ENCODE measurements around the gene THTPA. TPM values are rescaled to one million over a fixed set of nuclear protein-coding genes. Genes with fewer than 3 reads are reported as not detected.

Gene THTPA
- total RNA-seq, 1 experiment from 2014 or later = 13.5 TPM

DNA sequence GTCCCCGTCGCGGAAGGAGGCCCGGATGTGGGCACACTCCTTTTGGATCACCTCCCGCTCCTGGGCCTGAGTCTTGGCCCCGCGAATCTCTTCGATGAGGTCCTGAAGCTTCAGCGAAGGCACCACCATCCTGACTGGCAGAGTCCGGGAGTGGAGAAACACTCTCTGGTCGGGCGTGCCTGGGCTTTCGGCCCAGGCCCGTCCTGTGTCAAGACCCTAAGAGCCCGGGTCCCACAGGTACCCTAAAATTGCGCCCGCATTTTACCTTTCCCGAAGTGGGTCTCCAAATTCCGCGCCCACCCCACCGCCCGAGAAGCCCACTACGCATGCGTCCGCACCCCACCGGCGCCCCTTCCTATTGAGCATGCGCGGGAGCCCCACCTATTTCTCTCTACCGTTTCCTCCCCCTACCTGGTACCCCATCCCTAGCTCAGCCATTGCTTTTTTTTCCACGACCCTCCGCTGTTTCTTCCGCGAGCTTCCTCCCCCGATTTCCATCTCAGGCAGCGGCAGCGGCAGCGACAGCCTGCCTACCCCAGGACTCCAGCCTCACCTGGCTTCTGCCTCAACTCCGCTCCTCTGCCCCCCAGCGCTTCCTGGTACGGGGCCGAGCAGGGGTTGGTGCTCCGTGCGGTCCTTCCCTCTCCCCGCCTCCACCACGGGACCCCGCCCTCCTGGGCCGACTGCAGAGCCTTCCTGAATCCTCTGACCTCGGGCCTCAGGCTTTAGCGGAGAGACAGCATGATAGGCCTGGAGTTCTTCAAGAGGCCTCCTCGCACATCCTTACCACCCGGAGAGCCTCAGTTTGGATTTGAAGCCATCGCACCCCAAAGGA is 11.3 kb downstream of the THTPA start, which contains the start of gene AP1G2:
Gene AP1G2, minus strand, starts transcription at position 606 of the 835 bp plus-strand sequence. Its CDS starts 477 bp downstream, at position 129.
- peak; percentile 75 for DNase-seq (ENCODE audit: low spot score)

DNA sequence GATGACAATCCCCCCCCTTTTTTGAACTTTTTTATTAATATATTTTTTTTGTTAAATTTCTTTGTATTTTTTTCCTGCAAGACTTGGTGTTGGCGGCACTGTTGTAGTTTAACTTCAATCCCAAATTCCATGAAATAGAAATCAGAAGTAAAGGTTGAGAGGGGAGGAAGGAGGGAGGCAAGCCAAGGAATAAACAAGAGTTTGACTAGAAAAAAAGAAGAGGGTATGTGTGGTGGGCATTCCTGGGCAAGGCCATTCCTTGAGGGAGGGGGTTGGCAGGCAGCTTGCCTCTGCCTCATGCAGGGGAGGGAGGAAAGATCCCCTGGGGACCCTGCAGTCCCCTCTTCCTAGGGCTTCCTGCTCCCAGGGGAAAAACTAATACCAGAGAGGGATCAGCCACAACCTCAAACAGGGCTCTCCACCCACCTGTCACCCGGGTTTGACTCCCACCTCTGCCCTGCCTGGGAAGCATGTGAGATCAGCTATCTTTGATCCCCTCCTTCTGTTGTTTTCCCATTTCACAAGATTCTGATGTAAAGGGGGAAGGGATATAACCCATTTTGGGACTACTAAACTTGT is 12.0 kb downstream of the THTPA start:
- DNase-seq (ENCODE audit: low spot score) = no peak

DNA sequence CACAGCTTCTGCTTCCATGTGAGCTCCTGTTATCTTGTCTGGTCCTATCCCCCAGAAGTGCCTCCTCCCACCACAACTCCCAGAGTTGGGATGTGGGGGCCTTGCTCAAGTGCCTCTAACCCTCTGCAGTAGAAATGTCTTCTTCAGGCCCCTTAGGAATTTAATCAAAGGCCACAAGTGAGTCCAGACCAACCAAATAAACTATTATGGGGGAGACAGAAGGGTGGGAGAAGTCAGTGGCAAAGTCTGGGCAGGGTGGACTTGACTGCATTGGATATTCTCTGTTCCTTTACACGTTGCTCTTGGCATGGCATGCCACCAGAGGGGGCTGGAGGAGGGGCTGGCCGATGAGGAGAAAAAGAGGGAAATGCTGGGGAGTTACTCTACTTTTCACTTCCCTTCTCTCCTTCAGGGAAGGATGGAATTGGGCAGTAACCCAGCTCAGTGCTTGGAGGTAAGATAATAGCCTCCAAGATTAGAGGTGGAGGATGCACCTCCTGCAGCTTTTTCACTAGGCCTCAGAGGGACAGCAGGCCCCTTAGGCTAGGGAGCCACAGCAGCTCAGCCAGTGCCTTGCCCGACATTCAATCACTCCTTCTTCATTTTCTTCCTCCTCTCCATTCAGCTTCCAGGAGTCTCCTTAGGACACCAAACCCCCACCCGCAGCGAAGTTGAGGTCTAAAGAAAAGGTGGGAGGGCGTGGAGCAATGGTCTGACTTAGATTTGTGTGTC is 12.7 kb downstream of the THTPA start:
- no peak for DNase-seq (ENCODE audit: low spot score)

DNA sequence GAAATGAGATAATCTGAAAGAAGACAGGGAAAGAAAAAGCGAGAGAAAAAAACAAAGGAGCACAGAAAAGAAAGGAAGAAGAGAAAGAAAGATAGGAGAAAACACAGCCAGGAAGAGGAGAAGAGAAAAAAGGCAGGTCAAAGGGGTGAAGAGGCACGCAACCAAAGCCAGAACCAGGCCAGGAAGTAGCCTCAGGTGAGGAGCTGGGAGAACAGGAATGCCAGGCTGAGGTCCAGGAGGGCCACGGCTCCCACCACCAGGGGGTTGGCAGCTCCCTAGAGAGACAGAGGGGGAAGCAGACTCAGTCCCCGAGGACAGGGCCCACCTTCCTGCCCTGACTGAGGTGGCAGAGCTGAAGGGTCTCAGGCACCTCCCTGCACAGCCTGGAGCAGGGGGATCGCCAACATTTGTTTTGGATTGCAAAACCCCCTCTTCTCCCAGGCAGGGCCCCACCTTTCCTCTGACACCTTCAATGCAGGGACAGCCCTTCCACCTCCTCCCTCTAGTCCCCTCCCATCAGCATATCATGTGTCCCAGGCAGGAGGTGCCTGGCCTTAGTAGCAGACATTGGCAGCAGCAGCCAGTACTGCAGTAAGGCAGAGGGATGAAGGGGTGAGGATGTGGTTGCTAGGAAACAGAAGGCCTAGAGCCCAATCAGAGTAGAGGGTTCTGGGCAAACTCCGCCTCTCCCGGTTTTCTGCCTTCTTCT is 13.5 kb downstream of the THTPA start:
- peak; percentile 33 for DNase-seq (ENCODE audit: low spot score)

DNA sequence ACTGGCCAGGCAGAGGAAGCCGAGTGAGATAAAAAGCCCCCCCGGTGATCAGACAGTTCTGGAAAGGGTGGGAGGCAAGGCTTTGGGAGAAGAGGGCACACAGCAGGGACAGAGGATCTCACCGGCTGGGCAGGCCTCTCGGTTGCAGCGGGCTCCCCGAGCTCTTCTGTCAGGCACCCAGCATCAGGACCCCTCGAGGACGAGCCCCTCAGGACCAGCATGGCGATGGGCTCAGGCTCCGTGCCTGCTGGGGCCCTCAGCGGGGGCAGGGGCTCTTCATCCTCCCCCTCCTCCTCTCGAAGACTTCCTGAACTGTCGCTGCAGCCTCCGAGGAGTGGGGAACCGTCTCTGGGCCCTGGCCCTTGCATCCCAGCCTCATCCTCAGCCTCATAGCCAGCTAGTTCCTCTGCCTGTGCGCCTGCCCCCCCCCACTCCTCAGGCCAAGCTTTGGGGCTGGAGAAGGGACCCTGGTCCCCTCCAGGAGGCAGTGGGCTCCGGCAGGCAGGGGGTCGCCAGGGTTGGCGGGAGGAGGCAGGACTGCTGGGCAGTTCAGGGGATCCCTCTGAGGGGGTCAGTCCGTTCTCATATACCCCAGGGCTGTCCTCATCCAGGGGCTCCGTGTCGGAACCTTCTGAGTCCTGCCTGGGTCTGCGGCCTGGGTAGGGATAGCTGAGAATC is 14.9 kb downstream of the THTPA start:
- DNase-seq (ENCODE audit: low spot score) = no peak

DNA sequence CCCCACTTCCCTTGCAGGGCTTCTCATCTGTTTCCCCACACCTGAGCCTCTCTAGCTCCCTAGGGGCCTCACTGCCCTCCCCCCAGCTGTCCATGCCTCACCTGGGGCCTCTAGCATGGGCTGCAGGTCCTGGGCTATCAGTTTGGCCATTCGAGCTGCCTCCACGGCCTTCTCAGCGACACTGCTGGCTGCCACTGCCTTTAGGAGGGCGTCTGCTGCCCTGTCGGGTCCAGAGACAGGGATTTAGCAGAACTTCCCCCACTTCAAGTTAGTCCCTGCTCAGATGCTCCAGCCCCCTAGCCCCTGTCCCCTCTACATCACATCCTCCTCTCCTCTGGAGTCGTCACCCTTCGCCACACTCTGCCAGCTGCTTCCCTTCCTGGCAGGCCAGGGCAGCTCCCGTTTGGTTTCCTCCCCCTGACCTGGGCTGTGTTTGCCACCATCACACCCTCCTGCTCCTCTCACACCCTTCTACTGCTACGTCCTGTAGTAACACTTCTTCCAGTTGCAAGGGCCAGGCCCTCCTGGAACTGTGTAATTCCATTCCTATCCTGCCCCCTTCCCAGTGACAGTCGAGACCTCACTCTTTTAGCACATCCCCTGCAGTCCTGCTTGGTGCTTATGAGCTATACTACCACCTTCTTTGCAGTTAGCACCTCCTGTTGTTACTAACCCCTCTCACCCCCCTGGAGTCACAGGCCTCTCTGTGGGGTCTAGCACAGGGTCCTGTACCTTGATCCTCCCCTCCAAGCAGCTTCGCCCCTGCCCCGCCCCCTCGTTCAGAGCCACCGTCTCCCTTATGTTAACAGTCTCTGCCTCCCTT is 15.8 kb downstream of the THTPA start:
- DNase-seq (ENCODE audit: low spot score) = no peak

DNA sequence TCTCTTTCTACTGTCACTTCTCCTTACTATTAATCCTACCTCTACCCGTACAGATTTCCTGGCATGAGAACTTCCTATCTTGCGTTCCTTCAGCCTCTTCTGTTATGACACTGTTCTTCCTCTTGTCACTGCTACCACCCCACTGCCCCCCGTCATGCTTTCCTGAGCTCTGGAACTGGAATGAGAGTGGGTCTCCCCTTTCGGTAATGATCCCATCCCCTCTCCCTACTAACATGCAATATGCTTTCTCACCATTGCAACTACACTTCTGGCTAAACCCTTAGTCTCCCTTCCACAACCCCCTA is 16.4 kb downstream of the THTPA start:
- DNase-seq (ENCODE audit: low spot score) = no peak

DNA sequence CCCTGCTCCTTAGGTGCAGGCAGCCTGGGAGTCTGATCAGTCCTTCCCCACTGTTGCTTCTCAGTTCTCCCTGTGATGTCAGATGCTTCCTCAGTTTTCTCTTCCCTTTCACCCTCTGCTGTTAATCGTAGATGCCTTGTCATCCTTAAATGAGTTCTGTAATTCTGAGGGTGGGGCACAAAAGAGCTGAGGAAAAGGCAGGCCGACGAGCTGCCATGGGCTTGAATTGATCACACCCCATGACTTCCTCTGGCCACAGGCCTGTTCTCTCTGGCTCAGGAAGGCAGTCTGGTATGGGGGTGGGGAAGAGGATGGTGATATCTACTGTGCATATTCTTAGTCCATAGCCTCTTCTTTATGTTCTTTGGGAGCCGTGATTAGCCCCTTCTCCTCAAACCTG is 16.8 kb downstream of the THTPA start:
- no peak for DNase-seq (ENCODE audit: low spot score)

DNA sequence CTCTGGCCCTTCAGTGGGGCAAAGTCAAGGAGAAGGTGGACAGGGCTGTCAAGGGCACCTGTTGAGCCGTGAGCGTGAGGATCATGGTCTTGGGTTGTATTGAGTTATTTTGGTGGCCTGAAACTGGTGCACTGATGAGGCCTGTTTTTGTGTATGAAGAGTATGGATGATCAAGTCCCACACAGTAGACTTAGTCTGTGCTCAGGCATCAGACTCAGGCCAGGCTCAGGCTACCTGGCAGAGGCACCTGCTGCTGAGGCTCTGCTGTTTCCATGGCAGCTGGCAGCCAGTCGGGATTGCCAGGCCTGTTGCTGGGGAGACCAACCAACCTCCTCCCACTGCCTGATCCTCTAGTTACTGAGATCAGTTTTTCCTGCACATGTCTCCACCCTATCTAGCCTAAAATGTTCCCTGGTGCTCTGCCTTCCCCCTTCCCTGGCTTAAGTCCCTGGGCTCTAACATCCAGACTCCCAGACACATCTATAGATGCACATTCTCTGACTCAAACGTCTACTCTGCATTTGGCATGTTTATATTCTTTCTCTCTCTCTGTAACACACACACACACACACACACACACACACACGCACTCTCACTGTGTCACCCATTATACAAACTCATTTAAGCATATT is 17.4 kb downstream of the THTPA start:
- DNase-seq (ENCODE audit: low spot score) = no peak

DNA sequence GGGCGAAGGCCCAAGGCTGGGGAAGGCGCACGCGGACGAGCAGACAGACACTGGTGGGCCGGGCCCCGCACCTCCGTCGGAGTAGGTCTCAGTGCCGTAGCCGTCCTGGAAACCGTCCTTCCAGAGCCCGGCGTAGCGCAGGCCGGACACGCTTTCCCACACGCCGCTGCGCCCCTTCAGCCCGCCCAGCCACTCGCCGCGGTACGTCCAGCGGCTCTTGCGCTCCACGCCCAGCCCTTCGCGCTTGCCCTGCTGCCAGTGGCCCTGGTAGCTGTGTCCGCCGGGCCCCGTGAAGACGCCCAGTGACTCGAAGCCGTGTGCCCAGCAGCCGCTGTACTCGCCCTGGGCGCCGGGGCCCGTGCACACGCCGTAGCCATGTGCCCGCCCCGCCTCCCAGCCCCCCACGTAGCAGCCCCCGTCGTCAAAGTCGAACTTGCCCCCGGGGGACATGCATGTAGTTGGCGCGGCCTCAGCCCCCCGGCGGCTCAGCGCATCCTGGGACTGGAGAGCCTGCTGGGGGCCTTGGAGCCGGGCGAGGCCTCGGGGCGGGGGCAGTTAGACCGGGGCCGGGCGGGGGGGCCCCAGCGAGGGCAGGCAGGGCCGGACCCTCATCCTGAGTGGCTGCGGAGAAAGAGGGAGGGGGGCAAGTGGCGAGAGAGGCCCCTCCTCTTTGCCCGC is 21.1 kb downstream of the THTPA start:
- no peak for DNase-seq (ENCODE audit: low spot score)

DNA sequence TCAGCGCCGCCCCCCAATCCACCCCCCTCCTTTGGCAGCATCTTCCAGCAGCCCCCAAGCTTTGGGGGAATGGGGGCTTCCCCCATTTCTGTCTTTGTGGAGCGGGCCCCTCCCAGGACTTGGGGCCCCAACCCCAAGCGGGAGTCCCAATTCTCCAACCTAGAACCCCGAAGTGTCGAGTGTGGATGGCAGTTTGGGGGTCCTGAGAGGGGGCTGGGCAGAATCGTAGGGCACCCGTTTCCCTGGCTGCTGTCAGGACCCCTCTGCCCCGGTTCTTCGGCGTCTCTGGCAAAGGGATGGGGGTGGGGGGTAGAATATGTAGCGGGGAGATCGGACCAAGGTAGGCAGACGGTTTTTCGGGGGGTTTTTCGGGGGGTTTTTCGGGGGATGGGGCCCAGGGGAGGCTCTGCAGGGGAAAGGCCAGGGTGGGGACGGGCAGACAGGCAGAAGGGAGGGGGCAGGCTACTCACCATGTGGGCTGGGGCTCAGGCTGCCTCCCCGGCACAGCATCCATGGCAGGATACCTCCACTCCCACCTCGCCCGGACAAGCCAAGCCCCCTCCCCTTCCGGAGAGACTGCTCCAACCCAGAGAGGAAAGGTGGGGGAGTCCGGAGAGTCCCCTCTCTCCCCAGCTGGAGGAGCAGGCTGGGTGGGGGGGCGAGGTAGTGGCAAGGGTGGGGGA is 21.8 kb downstream of the THTPA start:
- no peak for DNase-seq (ENCODE audit: low spot score)

DNA sequence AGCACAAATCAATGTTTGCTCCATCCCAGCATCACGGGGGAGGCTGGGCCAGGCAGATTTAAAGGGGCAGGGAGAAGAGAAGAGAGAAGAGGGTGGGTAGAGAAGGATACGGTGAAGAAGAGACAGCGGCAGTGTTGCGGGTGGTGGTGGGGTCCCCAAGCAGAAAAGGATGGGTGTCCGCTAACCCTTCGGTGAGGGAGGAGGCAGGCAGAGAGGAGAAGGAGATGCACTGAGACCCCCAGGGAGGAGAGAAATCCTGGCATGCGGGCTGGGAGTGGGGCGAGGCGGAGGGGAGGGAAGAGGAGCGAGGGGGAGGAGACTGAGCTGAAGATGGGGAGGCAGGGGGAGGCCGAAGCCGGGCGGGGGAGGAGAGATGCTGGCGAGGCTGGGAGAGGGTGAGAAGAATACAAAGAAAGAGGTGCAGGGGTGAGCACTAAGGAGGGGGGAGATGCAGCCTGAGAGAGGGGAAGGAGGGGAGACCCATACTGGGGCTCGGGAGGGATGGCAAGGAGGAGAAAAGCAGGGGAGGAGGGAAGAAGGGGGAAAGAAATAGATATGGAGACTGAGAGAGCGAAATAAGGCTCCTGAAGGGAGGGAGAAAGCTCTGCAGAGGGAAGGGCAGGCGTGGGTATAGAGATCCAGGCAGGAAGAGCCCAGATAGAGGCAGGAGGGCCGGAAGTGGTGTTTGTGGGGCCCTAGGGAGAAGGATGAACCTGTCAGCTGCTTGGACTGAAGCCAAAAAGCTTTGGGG is 22.7 kb downstream of the THTPA start, which contains the start of gene JPH4:
Gene JPH4, minus strand, starts transcription at position 231 of the 751 bp plus-strand sequence. CDS start 1,337 bp downstream, outside the sequence.
- DNase-seq (ENCODE audit: low spot score) = no peak

DNA sequence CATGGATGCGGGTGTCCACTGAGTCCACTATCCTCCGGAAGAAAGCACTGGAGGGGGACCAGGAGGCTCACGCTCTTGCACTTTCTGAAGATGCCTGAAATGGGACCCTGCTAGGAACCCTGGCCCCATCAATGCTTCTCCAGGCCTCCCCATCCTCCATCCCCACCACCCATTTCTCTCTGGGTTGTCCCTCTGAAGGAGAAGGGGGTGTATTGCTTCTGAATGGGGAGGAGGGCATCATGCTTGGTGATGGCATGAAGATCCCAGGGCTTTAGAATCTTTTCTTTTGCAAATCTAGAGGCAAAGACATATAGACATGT is 23.2 kb downstream of the THTPA start:
- DNase-seq (ENCODE audit: low spot score) = no peak

DNA sequence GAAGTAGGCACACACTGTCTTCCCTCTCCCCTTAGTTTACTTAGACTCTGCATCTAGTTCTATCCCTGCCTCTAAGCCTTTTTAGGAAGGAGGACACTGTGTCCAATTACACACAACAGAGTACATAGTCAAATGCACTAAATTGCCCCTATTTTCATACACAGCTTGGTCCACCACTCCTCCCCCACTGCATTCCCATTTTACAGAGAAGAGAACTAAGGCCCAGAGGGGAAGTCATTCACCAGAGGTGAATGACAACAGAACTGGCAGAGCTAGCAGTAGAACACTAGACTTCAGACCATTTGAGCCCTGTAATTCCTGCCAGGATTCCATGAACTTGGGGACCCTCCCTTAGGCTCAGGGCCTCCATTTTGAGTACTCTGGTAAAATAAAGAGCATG is 23.7 kb downstream of the THTPA start:
- no peak for DNase-seq (ENCODE audit: low spot score)

DNA sequence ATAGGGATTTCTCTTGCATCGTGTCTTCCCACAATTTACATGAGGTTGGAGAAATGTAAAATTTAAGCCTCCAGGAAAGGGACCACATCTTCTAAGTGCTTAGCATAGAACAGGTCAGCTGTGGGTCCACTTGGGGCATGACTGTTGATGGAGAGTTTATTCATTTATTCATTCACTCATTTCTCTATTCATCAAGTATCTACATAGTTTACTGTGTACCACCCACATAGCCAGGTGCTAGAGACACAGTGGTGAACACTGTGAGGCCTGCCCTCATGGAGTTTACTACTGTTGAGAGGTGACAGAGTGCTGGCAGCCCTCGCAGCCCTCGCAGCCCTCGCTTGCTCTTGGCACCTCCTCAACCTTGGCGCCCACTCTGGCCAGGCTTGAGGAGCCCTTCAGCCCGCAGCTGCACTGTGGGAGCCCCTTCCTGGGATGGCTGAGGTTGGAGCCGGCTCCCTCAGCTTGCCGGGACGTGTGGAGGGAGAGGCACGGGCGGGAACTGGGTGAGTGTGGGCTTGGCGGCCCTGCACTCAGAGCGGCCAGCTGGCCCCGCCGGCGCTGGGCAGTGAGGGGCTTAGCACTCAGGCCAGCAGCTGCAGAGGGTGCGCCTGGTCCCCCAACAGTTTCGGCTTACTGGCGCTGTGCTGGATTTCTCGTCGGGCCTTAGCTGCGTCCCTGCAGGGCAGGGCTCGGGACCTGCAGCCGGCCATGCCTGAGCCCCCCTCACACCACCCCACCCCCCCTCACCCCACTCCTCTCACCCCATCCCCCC is 24.3 kb downstream of the THTPA start:
- no peak for DNase-seq (ENCODE audit: low spot score)

DNA sequence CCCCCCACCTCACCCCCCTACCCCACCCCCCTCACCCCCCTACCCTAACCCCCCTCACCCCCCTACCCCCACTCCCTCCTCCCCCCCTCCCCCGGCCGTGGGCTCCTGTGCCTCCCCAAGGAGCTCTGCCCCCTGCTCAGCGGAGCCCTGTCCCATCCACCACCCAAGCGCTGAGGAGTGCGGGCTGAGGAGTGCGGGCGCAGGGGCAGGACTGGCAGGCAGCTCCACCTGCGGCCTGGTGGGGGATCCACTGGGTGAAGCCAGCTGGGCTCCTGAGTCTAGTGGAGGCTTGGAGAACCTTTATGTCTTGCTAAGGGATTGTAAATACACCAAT is 24.8 kb downstream of the THTPA start:
- DNase-seq (ENCODE audit: low spot score) = no peak

DNA sequence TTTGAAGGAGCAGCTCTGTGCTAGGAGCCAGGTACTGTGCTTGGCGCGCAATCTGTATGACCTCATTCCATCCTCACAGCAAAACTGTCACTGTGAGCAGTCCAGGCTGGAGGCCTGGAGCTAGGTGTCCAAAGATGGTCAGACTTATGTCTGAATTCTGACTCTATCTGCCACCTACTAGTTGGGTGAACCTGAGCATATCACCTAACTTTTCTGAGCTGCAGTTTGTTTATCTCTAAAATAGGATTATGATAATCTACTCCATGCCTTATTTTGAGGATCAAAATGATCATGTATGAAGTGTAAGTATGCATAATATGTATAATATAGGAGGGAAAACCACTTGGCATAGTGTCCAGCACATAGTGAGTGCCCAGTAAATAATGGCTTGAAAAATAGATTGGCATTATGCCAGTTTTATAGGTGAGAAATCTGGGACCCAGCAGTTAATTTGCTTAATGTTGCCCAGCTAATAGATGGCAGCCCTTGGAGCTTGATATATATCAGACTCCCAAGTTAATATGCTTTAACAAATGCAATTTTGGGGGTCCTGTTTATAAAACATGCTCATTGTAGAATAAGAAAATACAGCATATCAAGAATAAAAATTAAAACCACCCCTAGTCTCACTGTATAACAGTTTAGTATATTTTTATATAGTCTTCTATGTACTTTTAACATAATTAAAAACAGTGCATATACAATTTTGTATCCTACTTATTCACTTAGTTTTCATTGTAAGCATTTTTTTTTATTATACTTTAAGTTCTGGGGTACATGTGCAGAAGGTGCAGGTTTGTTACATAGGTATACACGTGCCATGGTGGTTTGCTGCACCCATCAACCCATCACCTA is 27.1 kb downstream of the THTPA start:
- DNase-seq (ENCODE audit: low spot score) = no peak

All from HT-29 (cell line).